Ishikawa (cell line): ENCODE results near the gene P2RX4.

Experiments
- CEBPB ChIP-seq: IDR thresholded peaks from 2 replicates; pipeline ENCODE4 v1.6.1; 2012
- CREB1 ChIP-seq: IDR thresholded peaks from 2 replicates; pipeline ENCODE4 v1.6.1; 2012; ENCODE audit warnings: low read depth
- EGR1 ChIP-seq: IDR thresholded peaks from 2 replicates; pipeline ENCODE4 v1.6.1; 2012
- EP300 ChIP-seq: IDR thresholded peaks from 2 replicates; pipeline ENCODE4 v1.6.1; 2012; ENCODE audit warnings: borderline replicate concordance
- FOXM1 ChIP-seq: IDR thresholded peaks from 2 replicates; pipeline ENCODE4 v1.6.1; 2012; ENCODE audit warnings: low read depth, borderline replicate concordance
- MAX ChIP-seq: IDR thresholded peaks from 2 replicates; pipeline ENCODE4 v1.6.1; 2012
- NFIC ChIP-seq: IDR thresholded peaks from 2 replicates; pipeline ENCODE4 v1.6.1; 2012
- RAD21 ChIP-seq: IDR thresholded peaks from 2 replicates; pipeline ENCODE4 v1.6.1; 2012; ENCODE audit warnings: low read depth
- TAF1 ChIP-seq: IDR thresholded peaks from 2 replicates; pipeline ENCODE4 v1.6.1; 2012; ENCODE audit warnings: low read depth, mild to moderate bottlenecking
- TCF12 ChIP-seq: IDR thresholded peaks from 2 replicates; pipeline ENCODE4 v1.6.1; 2012; ENCODE audit warnings: low read depth
- TEAD4 ChIP-seq: IDR thresholded peaks from 2 replicates; pipeline ENCODE4 v1.6.1; 2012
- USF1 ChIP-seq: IDR thresholded peaks from 2 replicates; pipeline ENCODE4 v1.6.1; 2012
- YY1 ChIP-seq: IDR thresholded peaks from 2 replicates; pipeline ENCODE4 v1.6.1; 2012; ENCODE audit warnings: low read depth
- ZBTB7A ChIP-seq: IDR thresholded peaks from 2 replicates; pipeline ENCODE4 v1.6.1; 2012; ENCODE audit warnings: low read depth
- TF ChIP-seq, protein P1 (sequence below): IDR thresholded peaks from 2 replicates; pipeline ENCODE4 v1.6.1; 2012; ENCODE audit warnings: low read depth, mild to moderate bottlenecking

Gene P2RX4

DNA sequence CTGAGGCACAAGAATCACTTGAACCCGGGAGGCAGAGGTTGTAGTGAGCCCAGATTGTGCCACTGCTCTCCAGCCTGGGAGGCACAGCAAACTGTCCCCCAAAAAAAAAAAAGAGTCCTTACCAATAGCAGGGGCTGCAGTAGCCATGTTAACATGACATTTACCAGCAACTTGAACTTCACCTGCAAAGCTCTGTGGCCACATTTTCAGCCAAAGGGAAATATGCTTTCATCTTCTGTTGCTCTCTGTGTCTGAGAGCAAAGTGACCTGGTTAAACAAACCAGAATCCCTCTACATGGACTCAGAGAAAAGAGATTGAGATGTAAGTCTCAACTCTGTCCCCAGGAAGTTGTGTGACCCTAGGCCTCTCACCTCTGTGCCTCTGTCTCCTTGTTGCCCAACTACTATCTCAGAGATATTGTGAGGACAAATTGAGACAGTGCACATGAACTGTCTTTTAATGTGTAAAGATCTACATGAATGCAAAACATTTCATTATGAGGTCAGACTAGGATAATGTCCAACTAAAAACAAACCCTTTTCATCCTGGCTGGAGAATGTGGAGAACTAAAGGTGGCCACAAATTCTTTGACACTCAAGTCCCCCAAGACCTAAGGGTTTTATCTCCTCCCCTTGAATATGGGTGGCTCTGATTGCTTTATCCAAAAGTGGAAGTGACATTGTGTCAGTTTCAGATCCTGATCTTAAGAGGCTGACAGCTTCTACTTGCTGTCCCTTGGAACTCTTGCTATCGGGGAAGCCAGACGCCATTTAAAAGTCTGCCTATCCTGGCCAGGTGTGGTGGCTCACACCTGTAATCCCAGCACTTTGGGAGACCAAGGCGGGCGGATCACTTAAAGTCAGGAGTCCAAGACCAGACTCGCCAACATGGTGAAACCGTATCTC lies 24.7 kb upstream of the P2RX4 start:
- TF ChIP-seq FOXM1 (no peak), EP300 (no peak)

- TF ChIP-seq MAX (no peak), TAF1 (no peak), FOXM1 (no peak), RAD21 (no peak), NFIC (no peak), EP300 (no peak), YY1 (no peak), ZBTB7A (no peak), EGR1 (no peak), TCF12 (no peak), USF1 (no peak)
- TF ChIP-seq, protein P1, sequence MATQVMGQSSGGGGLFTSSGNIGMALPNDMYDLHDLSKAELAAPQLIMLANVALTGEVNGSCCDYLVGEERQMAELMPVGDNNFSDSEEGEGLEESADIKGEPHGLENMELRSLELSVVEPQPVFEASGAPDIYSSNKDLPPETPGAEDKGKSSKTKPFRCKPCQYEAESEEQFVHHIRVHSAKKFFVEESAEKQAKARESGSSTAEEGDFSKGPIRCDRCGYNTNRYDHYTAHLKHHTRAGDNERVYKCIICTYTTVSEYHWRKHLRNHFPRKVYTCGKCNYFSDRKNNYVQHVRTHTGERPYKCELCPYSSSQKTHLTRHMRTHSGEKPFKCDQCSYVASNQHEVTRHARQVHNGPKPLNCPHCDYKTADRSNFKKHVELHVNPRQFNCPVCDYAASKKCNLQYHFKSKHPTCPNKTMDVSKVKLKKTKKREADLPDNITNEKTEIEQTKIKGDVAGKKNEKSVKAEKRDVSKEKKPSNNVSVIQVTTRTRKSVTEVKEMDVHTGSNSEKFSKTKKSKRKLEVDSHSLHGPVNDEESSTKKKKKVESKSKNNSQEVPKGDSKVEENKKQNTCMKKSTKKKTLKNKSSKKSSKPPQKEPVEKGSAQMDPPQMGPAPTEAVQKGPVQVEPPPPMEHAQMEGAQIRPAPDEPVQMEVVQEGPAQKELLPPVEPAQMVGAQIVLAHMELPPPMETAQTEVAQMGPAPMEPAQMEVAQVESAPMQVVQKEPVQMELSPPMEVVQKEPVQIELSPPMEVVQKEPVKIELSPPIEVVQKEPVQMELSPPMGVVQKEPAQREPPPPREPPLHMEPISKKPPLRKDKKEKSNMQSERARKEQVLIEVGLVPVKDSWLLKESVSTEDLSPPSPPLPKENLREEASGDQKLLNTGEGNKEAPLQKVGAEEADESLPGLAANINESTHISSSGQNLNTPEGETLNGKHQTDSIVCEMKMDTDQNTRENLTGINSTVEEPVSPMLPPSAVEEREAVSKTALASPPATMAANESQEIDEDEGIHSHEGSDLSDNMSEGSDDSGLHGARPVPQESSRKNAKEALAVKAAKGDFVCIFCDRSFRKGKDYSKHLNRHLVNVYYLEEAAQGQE: no peak
These were observed 23.1 kb upstream of the P2RX4 start for GRCh38 chr12:121186826-121187225.

DNA sequence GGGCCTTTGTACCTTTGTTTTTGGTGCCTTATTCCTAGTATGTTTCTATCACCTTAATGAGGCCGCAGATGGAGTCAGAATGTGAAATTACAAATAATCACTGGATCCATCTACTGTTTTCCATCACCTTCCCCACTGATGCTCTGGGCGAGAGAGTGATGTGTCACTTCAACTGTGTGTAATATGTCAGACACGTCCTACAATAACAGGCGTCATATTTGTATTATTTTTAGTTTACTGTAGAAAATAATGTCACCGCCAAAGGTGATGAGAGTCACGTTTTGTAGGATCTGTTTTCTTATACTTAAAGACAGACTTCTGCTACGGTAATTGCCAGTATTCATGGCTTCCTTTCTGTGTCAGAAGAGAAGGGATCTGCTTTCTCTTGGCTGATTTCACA lies 22.4 kb upstream of the P2RX4 start:
- TF ChIP-seq, protein P1: no peak
- TF ChIP-seq EP300: no peak
- TF ChIP-seq TAF1: no peak
- no peak for TF ChIP-seq TEAD4
- TF ChIP-seq USF1: no peak
- TF ChIP-seq MAX: no peak
- no peak for TF ChIP-seq FOXM1
- no peak for TF ChIP-seq TCF12
- TF ChIP-seq ZBTB7A: no peak
- TF ChIP-seq RAD21: no peak
- TF ChIP-seq CEBPB: no peak
- TF ChIP-seq CREB1: no peak
- no peak for TF ChIP-seq YY1
- no peak for TF ChIP-seq NFIC
- TF ChIP-seq EGR1: no peak

DNA sequence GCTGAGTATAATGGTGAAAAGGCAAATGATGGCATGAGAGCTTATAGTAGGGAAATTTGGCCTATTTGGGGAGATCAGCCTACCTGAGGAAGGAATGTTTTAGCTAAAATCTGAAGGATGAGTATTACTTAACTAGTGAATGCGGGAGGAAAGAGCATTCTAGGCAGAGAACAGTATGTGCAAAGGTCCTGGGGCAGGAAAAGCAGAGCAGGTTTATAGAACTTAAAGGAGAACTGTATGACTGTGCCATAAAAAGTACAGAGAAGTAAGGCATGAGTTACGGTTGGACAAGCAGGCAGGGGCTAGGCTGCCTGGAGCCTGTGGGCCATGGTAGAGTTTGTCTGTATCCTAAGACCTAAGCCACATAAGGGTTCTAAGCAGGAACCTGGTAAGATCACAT lies 21.7 kb upstream of the P2RX4 start:
- no peak for TF ChIP-seq CREB1
- TF ChIP-seq CEBPB: no peak
- TF ChIP-seq EP300: no peak
- TF ChIP-seq, protein P1: no peak
- no peak for TF ChIP-seq FOXM1
- TF ChIP-seq RAD21: no peak
- no peak for TF ChIP-seq MAX
- no peak for TF ChIP-seq ZBTB7A
- no peak for TF ChIP-seq EGR1
- TF ChIP-seq TCF12: no peak
- TF ChIP-seq YY1: no peak
- TF ChIP-seq NFIC: no peak
- no peak for TF ChIP-seq USF1
- TF ChIP-seq TEAD4: no peak
- TF ChIP-seq TAF1: no peak
